ENCODE measurements around the gene SLC13A4.

Gene SLC13A4

DNA sequence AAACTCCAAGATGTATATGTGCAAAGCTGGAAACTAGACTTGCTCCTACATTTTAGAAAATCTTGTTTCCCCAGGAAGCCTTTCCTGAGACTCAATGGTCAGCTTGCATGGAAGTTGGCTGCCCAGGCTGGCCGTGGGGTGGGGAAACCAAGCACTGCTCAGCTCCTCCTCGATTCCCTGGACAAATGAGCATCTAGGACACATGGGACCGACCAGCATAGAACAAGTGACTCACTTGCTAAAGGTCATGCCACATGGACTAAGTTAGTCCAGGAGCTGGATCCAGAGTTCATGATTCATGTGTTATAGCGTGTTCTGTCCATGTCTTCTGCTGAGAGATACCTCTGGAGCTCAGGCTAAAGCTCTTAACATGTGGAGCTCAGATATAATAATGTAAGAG is 14.4 kb upstream of the SLC13A4 start:
- Histone ChIP-seq H3K27ac (ENCODE audit: extremely low read depth, low read depth, low read length) (no peak overlapping the region), H3K9me3 (ENCODE audit: control insufficient read depth, insufficient read depth, low read depth, low read length) (no peaks in the 10 kb centered on the region), H3K36me3 (ENCODE audit: control insufficient read depth in 2 of 2, insufficient read depth in 1 of 2, low read length in 2 of 2) (no peaks in the 10 kb centered on the region), H3K4me1 (ENCODE audit: control insufficient read depth, insufficient read depth, low read length) (no peaks in the 10 kb centered on the region), H3K4me3 (ENCODE audit: low read depth, low read length) (no peak overlapping the region)
- TF ChIP-seq, protein P1, sequence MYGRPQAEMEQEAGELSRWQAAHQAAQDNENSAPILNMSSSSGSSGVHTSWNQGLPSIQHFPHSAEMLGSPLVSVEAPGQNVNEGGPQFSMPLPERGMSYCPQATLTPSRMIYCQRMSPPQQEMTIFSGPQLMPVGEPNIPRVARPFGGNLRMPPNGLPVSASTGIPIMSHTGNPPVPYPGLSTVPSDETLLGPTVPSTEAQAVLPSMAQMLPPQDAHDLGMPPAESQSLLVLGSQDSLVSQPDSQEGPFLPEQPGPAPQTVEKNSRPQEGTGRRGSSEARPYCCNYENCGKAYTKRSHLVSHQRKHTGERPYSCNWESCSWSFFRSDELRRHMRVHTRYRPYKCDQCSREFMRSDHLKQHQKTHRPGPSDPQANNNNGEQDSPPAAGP (tag by site-specific recombination; IDR thresholded peaks at IDR 0.05) = no peak
- no peak for TF ChIP-seq ZNF658 (tag by site-specific recombination; IDR thresholded peaks at IDR 0.05)
- TF ChIP-seq ZNF394 (tag by site-specific recombination; IDR thresholded peaks at IDR 0.05; ENCODE audit: borderline replicate concordance) = no peak
- TF ChIP-seq ZNF660 (tag by site-specific recombination; IDR thresholded peaks at IDR 0.05) = no peak
- no peak for TF ChIP-seq ZNF214 (tag by site-specific recombination; IDR thresholded peaks at IDR 0.05; ENCODE audit: borderline replicate concordance)
- no peak for TF ChIP-seq ZNF140 (tag by site-specific recombination; IDR thresholded peaks at IDR 0.05)
- POLR2A ChIA-PET = no interaction called here
- CTCF ChIA-PET = no interaction called here

DNA sequence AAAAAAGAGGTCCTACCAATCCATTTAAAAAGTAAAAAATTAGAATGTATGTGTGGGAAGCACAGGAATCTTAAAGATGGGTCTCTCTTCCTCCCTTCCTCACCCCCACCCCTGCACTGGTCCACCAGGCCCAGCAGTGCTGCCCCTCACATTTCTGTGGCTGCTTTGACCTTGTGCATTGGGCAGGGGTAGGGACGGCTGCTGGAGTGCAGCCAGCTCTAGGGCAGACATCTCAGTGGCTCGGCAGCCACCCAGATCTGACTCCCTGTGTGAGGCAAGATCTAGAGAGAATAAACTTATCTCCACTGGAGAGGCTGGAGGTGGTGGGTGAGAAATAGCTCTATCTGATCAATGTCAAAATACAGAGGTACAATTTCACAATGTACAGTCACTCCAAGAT is 13.9 kb upstream of the SLC13A4 start:
- no peaks in the 10 kb centered on the region for H3K36me3 ChIP-seq (ENCODE audit: control insufficient read depth in 2 of 2, insufficient read depth in 1 of 2, low read length in 2 of 2)
- ChIA-PET CTCF (no interaction called here), POLR2A (no interaction called here)
- no peak overlapping the region for H3K4me3 ChIP-seq (ENCODE audit: low read depth, low read length)
- H3K4me1 ChIP-seq (ENCODE audit: control insufficient read depth, insufficient read depth, low read length) = no peaks in the 10 kb centered on the region
- H3K27ac ChIP-seq (ENCODE audit: extremely low read depth, low read depth, low read length) = no peak overlapping the region
- no peaks in the 10 kb centered on the region for H3K9me3 ChIP-seq (ENCODE audit: control insufficient read depth, insufficient read depth, low read depth, low read length)
- TF ChIP-seq KLF9 (tag by site-specific recombination; IDR thresholded peaks at IDR 0.05; ENCODE audit: low read depth) (no peak), ZNF248 (tag by site-specific recombination; IDR thresholded peaks at IDR 0.05) (no peak), BCL11A (tag by site-specific recombination; IDR thresholded peaks at IDR 0.05; ENCODE audit: low read depth) (no peak), ZNF416 (tag by site-specific recombination; IDR thresholded peaks at IDR 0.05) (no peak), ZNF266 (tag by site-specific recombination; IDR thresholded peaks at IDR 0.05; ENCODE audit: low read depth) (no peak), FEZF1 (tag by site-specific recombination; IDR thresholded peaks at IDR 0.05) (no peak), ZNF677 (tag by site-specific recombination; IDR thresholded peaks at IDR 0.05) (no peak), KLF10 (tag by site-specific recombination; IDR thresholded peaks at IDR 0.05) (no peak), ZBTB17 (tag by site-specific recombination; IDR thresholded peaks at IDR 0.05) (no peak), ZNF202 (tag by site-specific recombination; IDR thresholded peaks at IDR 0.05; ENCODE audit: borderline replicate concordance) (no peak), ZNF391 (tag by site-specific recombination; IDR thresholded peaks at IDR 0.05; ENCODE audit: borderline replicate concordance, low read depth) (no peak), ZNF324 (tag by site-specific recombination; IDR thresholded peaks at IDR 0.05) (no peak)
- TF ChIP-seq, protein P2, sequence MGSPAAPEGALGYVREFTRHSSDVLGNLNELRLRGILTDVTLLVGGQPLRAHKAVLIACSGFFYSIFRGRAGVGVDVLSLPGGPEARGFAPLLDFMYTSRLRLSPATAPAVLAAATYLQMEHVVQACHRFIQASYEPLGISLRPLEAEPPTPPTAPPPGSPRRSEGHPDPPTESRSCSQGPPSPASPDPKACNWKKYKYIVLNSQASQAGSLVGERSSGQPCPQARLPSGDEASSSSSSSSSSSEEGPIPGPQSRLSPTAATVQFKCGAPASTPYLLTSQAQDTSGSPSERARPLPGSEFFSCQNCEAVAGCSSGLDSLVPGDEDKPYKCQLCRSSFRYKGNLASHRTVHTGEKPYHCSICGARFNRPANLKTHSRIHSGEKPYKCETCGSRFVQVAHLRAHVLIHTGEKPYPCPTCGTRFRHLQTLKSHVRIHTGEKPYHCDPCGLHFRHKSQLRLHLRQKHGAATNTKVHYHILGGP (tag by site-specific recombination; IDR thresholded peaks at IDR 0.05) = no peak
- TF ChIP-seq, protein P3, sequence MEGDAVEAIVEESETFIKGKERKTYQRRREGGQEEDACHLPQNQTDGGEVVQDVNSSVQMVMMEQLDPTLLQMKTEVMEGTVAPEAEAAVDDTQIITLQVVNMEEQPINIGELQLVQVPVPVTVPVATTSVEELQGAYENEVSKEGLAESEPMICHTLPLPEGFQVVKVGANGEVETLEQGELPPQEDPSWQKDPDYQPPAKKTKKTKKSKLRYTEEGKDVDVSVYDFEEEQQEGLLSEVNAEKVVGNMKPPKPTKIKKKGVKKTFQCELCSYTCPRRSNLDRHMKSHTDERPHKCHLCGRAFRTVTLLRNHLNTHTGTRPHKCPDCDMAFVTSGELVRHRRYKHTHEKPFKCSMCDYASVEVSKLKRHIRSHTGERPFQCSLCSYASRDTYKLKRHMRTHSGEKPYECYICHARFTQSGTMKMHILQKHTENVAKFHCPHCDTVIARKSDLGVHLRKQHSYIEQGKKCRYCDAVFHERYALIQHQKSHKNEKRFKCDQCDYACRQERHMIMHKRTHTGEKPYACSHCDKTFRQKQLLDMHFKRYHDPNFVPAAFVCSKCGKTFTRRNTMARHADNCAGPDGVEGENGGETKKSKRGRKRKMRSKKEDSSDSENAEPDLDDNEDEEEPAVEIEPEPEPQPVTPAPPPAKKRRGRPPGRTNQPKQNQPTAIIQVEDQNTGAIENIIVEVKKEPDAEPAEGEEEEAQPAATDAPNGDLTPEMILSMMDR (tag by site-specific recombination; IDR thresholded peaks at IDR 0.05) = no peak
- TF ChIP-seq, protein P4, sequence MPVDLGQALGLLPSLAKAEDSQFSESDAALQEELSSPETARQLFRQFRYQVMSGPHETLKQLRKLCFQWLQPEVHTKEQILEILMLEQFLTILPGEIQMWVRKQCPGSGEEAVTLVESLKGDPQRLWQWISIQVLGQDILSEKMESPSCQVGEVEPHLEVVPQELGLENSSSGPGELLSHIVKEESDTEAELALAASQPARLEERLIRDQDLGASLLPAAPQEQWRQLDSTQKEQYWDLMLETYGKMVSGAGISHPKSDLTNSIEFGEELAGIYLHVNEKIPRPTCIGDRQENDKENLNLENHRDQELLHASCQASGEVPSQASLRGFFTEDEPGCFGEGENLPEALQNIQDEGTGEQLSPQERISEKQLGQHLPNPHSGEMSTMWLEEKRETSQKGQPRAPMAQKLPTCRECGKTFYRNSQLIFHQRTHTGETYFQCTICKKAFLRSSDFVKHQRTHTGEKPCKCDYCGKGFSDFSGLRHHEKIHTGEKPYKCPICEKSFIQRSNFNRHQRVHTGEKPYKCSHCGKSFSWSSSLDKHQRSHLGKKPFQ (tag by site-specific recombination; IDR thresholded peaks at IDR 0.05) = no peak
- TF ChIP-seq, protein P5, sequence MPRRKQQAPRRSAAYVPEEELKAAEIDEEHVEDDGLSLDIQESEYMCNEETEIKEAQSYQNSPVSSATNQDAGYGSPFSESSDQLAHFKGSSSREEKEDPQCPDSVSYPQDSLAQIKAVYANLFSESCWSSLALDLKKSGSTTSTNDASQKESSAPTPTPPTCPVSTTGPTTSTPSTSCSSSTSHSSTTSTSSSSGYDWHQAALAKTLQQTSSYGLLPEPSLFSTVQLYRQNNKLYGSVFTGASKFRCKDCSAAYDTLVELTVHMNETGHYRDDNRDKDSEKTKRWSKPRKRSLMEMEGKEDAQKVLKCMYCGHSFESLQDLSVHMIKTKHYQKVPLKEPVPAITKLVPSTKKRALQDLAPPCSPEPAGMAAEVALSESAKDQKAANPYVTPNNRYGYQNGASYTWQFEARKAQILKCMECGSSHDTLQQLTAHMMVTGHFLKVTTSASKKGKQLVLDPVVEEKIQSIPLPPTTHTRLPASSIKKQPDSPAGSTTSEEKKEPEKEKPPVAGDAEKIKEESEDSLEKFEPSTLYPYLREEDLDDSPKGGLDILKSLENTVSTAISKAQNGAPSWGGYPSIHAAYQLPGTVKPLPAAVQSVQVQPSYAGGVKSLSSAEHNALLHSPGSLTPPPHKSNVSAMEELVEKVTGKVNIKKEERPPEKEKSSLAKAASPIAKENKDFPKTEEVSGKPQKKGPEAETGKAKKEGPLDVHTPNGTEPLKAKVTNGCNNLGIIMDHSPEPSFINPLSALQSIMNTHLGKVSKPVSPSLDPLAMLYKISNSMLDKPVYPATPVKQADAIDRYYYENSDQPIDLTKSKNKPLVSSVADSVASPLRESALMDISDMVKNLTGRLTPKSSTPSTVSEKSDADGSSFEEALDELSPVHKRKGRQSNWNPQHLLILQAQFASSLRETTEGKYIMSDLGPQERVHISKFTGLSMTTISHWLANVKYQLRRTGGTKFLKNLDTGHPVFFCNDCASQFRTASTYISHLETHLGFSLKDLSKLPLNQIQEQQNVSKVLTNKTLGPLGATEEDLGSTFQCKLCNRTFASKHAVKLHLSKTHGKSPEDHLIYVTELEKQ (tag by site-specific recombination; IDR thresholded peaks at IDR 0.05; ENCODE audit: borderline replicate concordance) = no peak
- TF ChIP-seq, protein P6, sequence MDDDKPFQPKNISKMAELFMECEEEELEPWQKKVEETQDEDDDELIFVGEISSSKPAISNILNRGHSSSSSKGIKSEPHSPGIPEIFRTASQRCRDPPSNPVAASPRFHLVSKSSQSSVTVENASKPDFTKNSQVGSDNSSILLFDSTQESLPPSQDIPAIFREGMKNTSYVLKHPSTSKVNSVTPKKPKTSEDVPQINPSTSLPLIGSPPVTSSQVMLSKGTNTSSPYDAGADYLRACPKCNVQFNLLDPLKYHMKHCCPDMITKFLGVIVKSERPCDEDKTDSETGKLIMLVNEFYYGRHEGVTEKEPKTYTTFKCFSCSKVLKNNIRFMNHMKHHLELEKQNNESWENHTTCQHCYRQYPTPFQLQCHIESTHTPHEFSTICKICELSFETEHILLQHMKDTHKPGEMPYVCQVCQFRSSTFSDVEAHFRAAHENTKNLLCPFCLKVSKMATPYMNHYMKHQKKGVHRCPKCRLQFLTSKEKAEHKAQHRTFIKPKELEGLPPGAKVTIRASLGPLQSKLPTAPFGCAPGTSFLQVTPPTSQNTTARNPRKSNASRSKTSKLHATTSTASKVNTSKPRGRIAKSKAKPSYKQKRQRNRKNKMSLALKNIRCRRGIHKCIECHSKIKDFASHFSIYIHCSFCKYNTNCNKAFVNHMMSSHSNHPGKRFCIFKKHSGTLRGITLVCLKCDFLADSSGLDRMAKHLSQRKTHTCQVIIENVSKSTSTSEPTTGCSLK (tag by site-specific recombination; IDR thresholded peaks at IDR 0.05) = no peak
